HEK293 (cell line): ENCODE data around the gene PTP4A2.

Source experiments
- AEBP2 ChIP-seq: fragments of 450-650 bp; formaldehyde crosslinking; IDR thresholded peaks from 2 replicates; pipeline ENCODE4 v1.5.1; 2016; ENCODE audit warnings: missing biosample characterization, missing genetic modification characterization, borderline replicate concordance
- BCL11A ChIP-seq: fragments of 450-650 bp; formaldehyde crosslinking; IDR thresholded peaks from 2 replicates; pipeline ENCODE4 v1.5.1; 2016; ENCODE audit warnings: low read depth, missing biosample characterization, missing genetic modification characterization
- GLI2 ChIP-seq: fragments of 450-650 bp; formaldehyde crosslinking; IDR thresholded peaks from 2 replicates; pipeline ENCODE4; 2017; ENCODE audit warnings: missing biosample characterization, missing genetic modification characterization, low read depth, borderline replicate concordance
- KLF1 ChIP-seq: fragments of 450-650 bp; formaldehyde crosslinking; IDR thresholded peaks from 2 replicates; pipeline ENCODE4 v1.5.1; 2016; ENCODE audit warnings: missing biosample characterization, missing genetic modification characterization
- KLF17 ChIP-seq: fragments of 450-650 bp; formaldehyde crosslinking; IDR thresholded peaks from 2 replicates; pipeline ENCODE4 v1.5.1; 2016; ENCODE audit warnings: missing biosample characterization, missing genetic modification characterization
- KLF8 ChIP-seq: fragments of 450-650 bp; formaldehyde crosslinking; IDR thresholded peaks from 2 replicates; pipeline ENCODE4 v1.5.1; 2016; ENCODE audit warnings: missing biosample characterization, missing genetic modification characterization
- PRDM4 ChIP-seq: fragments of 450-650 bp; formaldehyde crosslinking; IDR thresholded peaks from 2 replicates; pipeline ENCODE4 v1.5.1; 2017; ENCODE audit warnings: missing biosample characterization, missing genetic modification characterization
- TSHZ1 ChIP-seq: fragments of 450-650 bp; formaldehyde crosslinking; IDR thresholded peaks from 2 replicates; pipeline ENCODE4 v1.5.1; 2016; ENCODE audit warnings: missing biosample characterization, missing genetic modification characterization, borderline replicate concordance
- YY1 ChIP-seq: fragments of 450-650 bp; formaldehyde crosslinking; IDR thresholded peaks from 2 replicates; pipeline ENCODE4 v1.5.1; 2018; ENCODE audit warnings: missing biosample characterization, missing genetic modification characterization
- ZBTB1 ChIP-seq: fragments of 450-650 bp; formaldehyde crosslinking; IDR thresholded peaks from 2 replicates; pipeline ENCODE4 v1.5.1; 2016; ENCODE audit warnings: missing biosample characterization, missing genetic modification characterization
- ZBTB7A ChIP-seq: fragments of 450-650 bp; formaldehyde crosslinking; IDR thresholded peaks from 2 replicates; pipeline ENCODE4 v1.5.1; 2016; ENCODE audit warnings: low read depth, missing biosample characterization, missing genetic modification characterization
- ZNF10 ChIP-seq: fragments of 450-650 bp; formaldehyde crosslinking; IDR thresholded peaks from 2 replicates; pipeline ENCODE4 v1.5.1; 2017; ENCODE audit warnings: missing biosample characterization, missing genetic modification characterization
- ZNF132 ChIP-seq: fragments of 450-650 bp; formaldehyde crosslinking; IDR thresholded peaks from 2 replicates; pipeline ENCODE4 v1.5.1; 2017; ENCODE audit warnings: missing biosample characterization, missing genetic modification characterization, borderline replicate concordance
- ZNF133 ChIP-seq: fragments of 450-650 bp; formaldehyde crosslinking; IDR thresholded peaks from 2 replicates; pipeline ENCODE4 v1.5.1; 2016; ENCODE audit warnings: missing biosample characterization, missing genetic modification characterization
- ZNF239 ChIP-seq: fragments of 450-650 bp; formaldehyde crosslinking; IDR thresholded peaks from 2 replicates; pipeline ENCODE4 v1.5.1; 2016; ENCODE audit warnings: missing biosample characterization, missing genetic modification characterization
- ZNF274 ChIP-seq, 2 experiments: fragments of 200-500 bp in 1 of 2; fragments of 450-650 bp in 1 of 2; sonication (Bioruptor generic) in 1 of 2; formaldehyde crosslinking in 1 of 2; IDR thresholded peaks; 2 replicates each; pipeline versions ENCODE4 v1.5.1 to v1.6.1; 2014 to 2016; ENCODE audit warnings: borderline replicate concordance in 1 of 2, inconsistent platforms in 1 of 2, low read length in 1 of 2, missing biosample characterization in 1 of 2, missing genetic modification characterization in 1 of 2
- ZNF311 ChIP-seq: fragments of 450-650 bp; formaldehyde crosslinking; IDR thresholded peaks from 2 replicates; pipeline ENCODE4 v1.5.1; 2017; ENCODE audit warnings: missing biosample characterization, missing genetic modification characterization, borderline replicate concordance
- ZNF366 ChIP-seq: fragments of 450-650 bp; formaldehyde crosslinking; conservative IDR thresholded peaks from 2 replicates; pipeline ENCODE4 v1.5.1; 2016; ENCODE audit warnings: missing biosample characterization, missing genetic modification characterization
- ZNF514 ChIP-seq: fragments of 450-650 bp; formaldehyde crosslinking; IDR thresholded peaks from 2 replicates; pipeline ENCODE4 v1.5.1; 2016; ENCODE audit warnings: missing biosample characterization, missing genetic modification characterization
- ZNF596 ChIP-seq: fragments of 450-650 bp; IDR thresholded peaks from 2 replicates; pipeline ENCODE4 v1.5.0; 2018; ENCODE audit warnings: missing biosample characterization, mild to moderate bottlenecking, missing genetic modification characterization, moderate library complexity
- ZNF621 ChIP-seq: fragments of 450-650 bp; formaldehyde crosslinking; IDR thresholded peaks from 2 replicates; pipeline ENCODE4 v1.5.1; 2017; ENCODE audit warnings: missing biosample characterization, missing genetic modification characterization
- ZNF624 ChIP-seq: fragments of 450-650 bp; formaldehyde crosslinking; IDR thresholded peaks from 2 replicates; pipeline ENCODE4 v1.5.1; 2017; ENCODE audit warnings: missing biosample characterization, missing genetic modification characterization
- ZNF704 ChIP-seq: fragments of 450-650 bp; formaldehyde crosslinking; IDR thresholded peaks from 2 replicates; pipeline ENCODE4 v1.5.1; 2016; ENCODE audit warnings: missing biosample characterization, missing genetic modification characterization
- TF ChIP-seq, protein P1 (sequence below): fragments of 450-650 bp; formaldehyde crosslinking; IDR thresholded peaks from 2 replicates; pipeline ENCODE4 v1.5.1; 2016; ENCODE audit warnings: missing biosample characterization, missing genetic modification characterization
- TF ChIP-seq, protein P2 (sequence below): IDR thresholded peaks from 2 replicates; pipeline ENCODE4 v1.6.1; 2011; ENCODE audit warnings: mild to moderate bottlenecking, low read depth, low read length, borderline replicate concordance

Gene PTP4A2

GRCh38 chr1:31934706-31935629 lies 3.2 kb downstream of the PTP4A2 start (continued):
- TF ChIP-seq, protein P1, sequence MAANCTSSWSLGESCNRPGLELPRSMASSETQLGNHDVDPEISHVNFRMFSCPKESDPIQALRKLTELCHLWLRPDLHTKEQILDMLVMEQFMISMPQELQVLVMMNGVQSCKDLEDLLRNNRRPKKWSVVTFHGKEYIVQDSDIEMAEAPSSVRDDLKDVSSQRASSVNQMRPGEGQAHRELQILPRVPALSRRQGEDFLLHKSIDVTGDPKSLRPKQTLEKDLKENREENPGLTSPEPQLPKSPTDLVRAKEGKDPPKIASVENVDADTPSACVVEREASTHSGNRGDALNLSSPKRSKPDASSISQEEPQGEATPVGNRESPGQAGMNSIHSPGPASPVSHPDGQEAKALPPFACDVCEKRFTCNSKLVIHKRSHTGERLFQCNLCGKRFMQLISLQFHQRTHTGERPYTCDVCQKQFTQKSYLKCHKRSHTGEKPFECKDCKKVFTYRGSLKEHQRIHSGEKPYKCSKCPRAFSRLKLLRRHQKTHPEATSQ (tag by site-specific recombination) = no peak
- peak; percentile 73; the same call in 1 of the 2 replicates for TF ChIP-seq ZNF596 (tag by site-specific recombination)
- TF ChIP-seq ZNF274 (IDR thresholded peaks at IDR 0.05; ENCODE audit: low read length) = no peak
- TF ChIP-seq ZNF274 (tag by site-specific recombination; IDR thresholded peaks at IDR 0.05; ENCODE audit: borderline replicate concordance) = no peak
- TF ChIP-seq YY1 (tag by site-specific recombination) = no peak
- TF ChIP-seq KLF17 = 0 out of 2 replicates have a peak, but pooled peaks have one; percentile 40
- TF ChIP-seq ZBTB1 (tag by site-specific recombination) = peak; percentile 44; the same call in 1 of the 2 replicates
- TF ChIP-seq KLF1 (tag by site-specific recombination) = peak; percentile 67; the same call in 1 of the 2 replicates
- no peak for TF ChIP-seq ZNF621 (tag by site-specific recombination)
- no peak for TF ChIP-seq ZNF514 (tag by site-specific recombination)
- no peak for TF ChIP-seq ZNF239 (tag by site-specific recombination)
- peak; percentile 70 for TF ChIP-seq TSHZ1
- no peak for TF ChIP-seq ZNF624 (tag by site-specific recombination)
- peak; percentile 80 for TF ChIP-seq ZNF366 (tag by site-specific recombination)
- no peak for TF ChIP-seq ZNF10 (tag by site-specific recombination)
- TF ChIP-seq AEBP2 = no peak
- no peak; the same call in 1 of the 2 replicates for TF ChIP-seq BCL11A (tag by site-specific recombination)
- peak; percentile 100 for TF ChIP-seq PRDM4 (tag by site-specific recombination)
- TF ChIP-seq KLF8 = peak; percentile 82
- TF ChIP-seq ZNF311 (tag by site-specific recombination) = no peak
- TF ChIP-seq GLI2 (tag by site-specific recombination) = peak; percentile 36; the same call in 1 of the 2 replicates
- no peak for TF ChIP-seq ZNF133 (tag by site-specific recombination)
- TF ChIP-seq, protein P2, sequence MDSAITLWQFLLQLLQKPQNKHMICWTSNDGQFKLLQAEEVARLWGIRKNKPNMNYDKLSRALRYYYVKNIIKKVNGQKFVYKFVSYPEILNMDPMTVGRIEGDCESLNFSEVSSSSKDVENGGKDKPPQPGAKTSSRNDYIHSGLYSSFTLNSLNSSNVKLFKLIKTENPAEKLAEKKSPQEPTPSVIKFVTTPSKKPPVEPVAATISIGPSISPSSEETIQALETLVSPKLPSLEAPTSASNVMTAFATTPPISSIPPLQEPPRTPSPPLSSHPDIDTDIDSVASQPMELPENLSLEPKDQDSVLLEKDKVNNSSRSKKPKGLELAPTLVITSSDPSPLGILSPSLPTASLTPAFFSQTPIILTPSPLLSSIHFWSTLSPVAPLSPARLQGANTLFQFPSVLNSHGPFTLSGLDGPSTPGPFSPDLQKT = no peak
- TF ChIP-seq ZNF704 (tag by site-specific recombination) = no peak
- TF ChIP-seq ZNF132 (tag by site-specific recombination) = no peak
- TF ChIP-seq ZBTB7A (tag by site-specific recombination) = no peak
